HG03159 (cell line): ENCODE data around the gene CCDC88C.

Experiments
- ATAC-seq: cut with Tn5 transposase; IDR thresholded peaks from one replicate; pipeline ENCODE4 v1.9.1; 2021; ENCODE audit warnings: mild to moderate bottlenecking, moderate library complexity; ENCODE audit not compliant: unreplicated experiment

The CCDC88C gene

DNA sequence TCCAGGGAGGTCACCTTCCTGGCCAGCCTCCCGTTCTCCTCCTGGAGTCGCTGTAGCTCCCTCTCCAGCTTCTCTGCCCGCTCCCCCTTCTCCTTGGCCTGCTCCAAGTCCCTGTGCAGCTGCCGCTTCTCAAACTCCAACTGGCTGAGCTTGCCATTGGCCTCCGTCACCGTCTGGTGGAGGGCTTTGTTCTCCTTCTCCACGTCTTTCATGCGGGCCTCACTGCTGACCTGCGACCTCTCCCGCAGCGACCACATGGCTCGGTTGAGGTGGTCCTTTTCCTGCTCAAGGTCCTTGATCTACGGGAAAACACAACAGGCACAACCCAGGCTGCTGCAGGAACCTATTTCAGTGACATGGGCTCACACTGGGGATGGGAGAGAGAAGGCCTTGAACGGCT is 103.8 kb downstream of the CCDC88C start:
- ATAC-seq, result no peak

DNA sequence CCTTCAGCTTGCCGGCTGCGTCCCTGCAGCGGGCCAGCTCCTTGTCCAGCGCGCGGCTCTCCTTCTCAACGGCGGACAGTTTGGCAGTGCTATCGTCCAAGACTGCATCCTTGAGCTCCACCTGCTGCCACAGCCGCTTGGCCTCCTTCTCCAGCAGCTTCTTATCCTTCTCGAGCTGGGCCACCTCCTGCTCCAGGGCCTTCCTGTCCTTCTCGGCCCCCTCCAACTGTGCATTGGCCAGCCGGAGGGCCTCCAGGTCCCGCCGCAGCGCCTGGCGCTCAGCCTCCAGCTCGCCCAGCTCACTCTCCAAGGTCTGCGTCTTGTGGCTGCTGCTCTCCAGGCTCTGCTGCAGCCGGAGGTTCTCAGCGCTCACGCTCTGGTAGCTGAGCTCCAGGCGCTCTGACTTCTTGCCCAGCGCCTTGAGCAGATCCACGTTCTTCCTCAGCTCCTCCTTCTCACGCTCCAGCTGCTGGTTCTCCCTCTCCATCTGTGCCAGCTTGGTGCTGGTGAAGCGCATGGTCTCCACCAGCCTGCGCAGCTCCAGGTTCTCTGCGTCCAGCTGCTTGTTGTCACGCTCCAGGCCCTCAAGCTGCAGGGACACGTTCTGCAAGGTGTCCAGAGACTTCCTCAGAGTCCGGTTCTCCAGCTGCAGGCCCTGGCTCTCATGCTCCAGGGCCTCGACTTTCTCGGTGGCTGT is 104.3 kb downstream of the CCDC88C start:
- no peak for ATAC-seq

DNA sequence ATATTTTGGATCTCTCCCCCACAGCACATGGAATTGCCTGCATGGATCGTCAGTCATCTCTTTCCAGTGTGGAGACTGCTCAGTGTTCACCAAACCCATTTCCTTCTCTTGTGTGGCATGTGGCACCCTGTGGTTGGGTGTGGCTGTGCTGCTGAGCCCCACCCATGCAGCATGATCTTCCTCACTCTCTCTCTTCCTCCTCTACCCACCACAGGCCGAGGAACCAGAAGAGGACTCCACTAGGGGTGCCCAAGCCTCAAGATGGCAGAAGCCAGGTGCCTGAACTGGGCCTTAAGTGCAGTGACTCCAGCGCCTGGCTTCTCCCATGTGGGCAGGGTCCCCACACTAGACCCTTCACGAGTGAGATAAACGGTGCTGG is 106.3 kb downstream of the CCDC88C start:
- no peak for ATAC-seq

DNA sequence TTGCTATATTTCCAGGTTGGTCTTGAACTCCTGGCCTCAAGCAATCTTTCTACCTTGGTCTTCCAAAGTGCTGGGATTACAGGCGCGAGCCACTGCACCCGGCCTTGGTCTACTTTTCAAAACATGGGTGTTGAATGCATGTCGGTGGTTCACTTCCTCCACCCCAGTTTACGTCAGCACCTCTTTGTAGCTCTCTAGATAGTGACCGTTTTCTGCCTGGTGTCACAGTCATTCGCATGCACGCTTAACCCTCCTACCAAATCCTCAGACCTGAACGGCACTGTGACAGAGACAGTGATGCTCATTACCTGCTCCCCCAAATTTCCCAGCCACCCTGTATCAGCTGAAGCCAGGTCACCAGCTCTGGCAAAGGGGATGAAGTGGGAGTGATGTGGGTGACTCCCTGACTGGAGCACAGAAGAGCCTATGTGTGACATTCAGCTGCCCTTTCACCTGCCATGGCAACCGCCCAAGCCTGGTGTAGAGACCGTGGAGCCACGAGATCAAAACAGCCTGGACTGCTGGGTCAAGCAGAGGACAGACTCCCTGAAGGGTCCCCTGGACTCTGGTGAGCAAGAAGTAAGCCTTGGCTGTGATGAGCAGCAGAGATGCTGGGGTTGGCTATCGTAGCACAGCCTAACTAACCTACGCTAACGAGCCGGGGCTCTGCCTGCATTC is 106.9 kb downstream of the CCDC88C start:
- ATAC-seq, result no peak

DNA sequence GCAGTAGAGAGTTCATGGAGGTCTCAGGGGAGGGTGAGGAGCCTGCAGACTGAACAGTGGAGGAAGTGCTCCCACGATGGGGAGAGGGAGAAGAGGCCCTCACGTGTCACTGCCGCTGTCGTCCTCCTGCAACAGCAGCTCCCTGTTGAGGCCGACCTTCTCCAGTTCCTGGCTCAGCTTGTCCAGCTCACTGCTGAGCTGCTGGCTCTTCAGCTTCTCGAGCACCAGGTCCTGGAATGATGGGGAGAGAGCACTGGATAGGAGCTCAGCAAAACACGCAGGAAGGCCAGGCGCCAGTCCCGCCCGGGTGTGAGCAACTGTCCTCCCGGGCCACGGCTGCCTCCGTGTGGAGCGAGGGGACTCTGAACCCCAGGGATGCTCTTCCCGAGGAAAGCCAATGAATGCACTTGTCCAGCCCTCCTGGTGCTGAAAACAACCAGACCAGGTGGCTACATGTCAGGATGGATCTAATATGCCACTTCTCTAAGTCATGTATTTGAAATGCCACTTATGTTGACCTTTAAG is 107.8 kb downstream of the CCDC88C start:
- ATAC-seq, result no peak

DNA sequence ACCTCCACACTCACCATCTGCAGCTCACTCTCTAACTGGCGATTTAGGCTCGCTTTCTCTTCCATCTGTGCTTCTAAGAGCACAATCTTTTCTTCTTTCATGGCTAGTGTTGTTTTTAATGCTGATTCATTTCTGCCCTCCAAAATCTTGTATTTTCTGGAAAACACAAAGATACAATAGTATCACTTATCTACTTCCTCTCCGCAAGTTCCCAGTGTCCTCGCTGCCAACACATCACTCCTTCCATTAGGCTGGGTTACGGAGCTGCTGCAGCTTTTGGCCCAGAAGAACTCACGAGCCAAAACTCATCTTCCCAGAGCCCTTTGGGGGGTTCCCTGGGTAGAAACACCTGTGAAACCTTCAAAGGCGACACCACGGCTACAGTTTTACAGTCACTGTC is 109.3 kb downstream of the CCDC88C start:
- no peak for ATAC-seq

DNA sequence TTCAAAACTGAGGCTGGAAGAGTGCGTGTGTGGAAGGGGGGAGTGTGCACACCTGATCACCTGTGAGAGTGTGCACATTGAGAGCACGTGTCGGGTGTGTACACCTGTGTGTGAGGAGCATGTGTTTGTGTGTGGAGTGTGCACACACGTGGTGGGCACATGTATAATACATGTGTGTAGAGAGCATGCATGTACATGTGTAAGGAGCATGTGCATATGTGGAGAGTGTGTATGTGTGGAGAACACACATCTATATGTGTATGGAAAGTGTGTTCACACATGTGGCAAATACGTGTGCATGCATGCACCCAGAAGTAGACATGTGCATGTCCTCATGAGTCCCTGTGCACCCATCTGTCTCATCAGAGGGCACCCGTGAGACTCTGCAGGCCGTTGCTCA is 110.0 kb downstream of the CCDC88C start:
- ATAC-seq, result no peak

DNA sequence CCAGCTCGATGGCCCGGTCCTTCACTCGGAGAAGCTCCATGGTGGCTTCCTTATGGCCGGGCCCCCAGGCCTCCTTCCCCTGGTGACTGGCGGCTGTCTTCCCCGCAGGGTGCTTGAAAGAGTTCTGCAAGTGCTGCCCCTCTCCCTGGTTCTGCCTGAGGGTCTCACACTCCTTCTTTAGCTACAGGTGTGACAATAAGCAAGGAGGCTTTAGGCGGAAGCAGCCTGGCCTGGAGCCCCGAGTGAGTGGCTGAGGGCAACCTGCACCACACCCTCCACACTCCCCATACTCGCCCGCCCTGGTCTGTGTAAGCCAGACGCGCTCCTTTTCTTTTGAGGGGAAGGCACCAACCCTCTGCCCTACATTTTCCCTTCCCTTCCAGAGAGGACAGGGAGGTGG is 110.6 kb downstream of the CCDC88C start:
- ATAC-seq, result no peak

DNA sequence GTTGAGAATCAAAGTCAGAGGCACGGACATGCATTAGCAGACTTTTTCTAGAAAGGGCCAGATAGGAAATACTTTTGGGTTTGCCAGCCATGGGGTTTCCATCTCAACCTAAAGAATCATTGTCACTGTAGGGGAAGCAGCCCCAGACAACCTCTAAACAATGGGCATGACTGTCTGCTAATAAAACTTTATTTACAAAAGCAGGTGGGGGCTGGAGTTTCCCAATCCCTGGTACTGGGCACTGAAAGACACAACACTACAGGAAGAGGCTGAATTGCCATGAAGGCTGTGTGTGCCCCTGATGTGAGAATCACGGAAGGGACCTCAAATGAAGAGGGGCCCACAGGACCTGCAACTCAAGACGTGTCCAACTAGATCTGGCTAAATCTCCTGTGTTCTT is 111.1 kb downstream of the CCDC88C start:
- no peak for ATAC-seq

DNA sequence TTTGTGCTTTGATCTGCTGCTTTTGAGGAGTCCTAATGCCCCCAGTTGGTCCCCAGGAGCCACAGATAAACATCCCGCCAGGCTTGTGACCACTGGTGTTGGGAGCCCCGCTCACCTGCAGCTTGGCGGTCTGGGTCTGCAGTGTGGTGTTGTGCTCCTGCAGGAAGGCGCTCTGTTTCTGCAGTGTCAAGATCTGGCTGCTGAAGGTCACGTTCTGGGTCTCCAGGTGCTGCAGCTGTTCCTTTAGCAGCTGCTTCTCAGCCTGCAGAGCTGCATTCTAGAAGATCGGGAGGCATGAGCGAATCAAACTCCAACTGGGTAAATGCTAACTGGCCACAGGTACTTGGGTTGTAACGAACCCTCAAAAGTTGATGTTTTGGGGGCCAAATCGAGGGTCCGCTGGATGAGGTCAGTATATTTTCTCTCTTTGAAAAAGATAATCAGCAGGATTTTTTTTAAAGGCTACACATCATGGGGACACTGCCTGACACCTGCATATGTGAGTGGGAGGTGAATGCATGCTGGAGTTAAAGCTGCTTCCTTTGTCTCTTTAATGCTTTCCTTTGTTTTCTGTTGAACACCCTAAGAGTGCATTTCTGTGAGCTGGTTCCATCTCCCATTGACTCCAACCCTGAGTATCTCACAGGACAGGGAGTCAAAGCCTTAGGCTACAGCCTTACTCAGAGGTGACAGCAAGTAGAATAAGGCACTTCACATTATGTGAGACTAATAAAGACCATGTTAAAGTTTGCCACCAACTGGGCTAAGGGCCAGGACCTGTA is 111.8 kb downstream of the CCDC88C start:
- no peak for ATAC-seq

DNA sequence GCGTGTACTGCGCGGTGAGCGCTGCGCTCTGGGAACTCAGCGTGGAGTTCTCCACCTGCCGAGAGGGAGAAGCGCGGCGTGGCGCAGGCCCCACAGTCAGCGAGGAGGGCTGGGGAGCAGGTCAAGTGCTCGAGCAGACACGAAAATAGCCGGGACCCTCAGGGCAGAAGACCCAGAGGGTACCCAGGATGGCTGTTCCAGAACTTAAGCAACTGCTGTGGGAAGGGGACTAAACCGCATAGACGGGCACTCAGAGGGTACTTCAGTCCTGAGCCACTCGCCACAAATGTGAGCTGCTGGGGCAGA is 113.7 kb downstream of the CCDC88C start:
- no peak for ATAC-seq

DNA sequence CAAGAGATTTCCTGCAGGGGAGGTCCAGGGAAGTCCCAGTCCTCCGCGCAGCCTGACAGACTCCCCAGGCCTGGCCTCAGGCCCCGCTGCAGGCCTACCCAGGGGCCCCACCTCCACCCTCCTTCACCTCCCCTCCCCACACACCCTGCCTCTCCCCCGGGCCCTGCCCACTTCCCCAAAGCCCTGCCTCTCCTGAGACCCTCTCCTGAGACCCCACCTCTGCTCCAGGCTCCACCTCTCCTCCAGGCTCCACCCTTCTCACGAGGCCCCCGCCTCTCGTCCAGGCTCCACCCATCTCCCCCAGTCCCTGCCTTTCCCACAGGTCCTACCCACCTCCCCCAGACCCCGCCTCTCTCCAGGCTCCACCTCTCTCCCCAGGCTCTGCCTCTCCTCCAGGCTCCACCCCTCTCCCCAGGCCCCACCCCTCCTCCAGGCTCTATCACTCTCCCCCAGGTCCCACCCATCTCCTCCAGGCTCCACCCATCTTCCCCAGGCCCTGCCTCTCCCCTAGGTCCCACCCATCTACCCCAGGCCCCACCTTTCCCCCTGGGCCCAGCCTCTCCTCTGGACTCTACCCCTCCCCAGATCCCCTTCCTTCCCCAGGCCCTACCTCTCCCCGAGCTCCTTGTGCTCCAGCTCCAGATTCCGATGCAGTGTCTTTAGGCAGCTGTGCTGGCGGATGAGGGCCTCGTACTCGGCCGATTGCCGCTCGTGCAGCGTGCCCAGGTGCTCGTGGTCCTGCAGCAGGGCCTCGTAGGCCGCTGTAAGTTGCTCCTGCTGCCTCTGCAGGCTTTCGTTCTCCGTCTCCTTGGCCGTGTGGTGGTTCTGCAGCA is 114.3 kb downstream of the CCDC88C start:
- ATAC-seq, result no peak

DNA sequence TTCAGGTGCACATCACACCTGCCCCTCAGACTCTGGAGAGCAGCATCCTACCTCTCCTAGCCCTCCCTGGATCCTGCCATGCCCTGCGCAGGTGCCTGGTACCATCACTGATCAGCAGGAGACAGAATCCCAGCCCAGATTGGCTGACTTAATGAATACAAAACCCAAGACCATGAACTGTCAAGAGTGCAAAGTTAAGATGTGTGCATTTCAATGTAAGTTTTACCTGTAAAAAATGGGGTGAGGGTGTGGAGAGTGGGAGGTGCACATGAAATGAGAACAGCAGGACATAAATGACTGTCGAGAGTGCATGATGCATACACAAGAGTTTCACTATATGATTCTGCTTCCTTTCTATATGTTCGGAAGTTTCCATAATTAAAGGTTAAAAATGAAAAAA is 115.2 kb downstream of the CCDC88C start:
- ATAC-seq, result no peak

DNA sequence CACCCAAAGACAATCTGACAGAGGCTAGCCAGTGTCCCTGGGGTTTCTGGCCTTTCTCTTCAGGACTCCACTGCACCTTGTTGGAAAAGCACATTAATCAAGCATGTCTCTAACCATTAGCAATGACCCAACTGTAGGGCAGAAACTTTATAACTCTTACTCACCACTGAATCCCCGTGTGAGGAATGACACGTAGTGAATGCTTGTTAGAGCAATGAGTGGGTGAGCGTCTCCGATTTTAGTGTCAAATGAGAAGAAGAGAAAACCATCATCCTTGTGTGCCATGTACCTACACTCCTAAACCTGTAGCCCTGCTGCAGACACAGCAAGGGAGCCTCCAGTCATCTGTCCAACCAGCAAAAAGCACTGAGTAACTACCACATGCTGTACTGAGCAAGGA is 116.7 kb downstream of the CCDC88C start:
- ATAC-seq, result no peak

DNA sequence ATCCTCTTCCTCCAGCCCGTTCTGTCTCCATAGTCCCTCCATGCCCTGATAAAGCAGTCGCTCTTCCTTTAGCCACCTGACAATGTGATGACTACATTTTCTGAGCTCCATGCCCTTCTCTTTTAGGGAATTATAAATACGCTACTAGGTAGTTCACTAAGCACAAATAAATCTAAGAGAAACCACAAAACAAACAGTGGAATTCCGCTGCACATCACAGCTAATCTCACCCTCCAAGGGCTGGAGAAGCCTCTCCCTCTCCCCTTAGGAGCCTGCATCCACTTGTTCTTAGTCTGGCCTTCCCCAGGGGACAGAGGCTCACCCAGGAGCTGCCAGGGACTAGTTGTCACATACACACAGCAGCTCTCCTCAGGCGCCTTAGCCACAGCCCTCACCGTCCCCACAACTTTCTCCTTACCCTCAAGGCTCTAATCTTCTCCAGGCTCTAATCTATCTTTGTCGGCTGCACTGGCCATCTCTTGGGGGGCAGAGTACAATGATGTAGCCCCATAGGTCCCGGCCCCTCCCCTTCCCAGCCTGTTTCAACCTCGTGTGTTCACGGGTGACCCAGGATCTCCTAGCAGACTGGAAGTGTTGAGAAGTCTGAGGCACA is 117.2 kb downstream of the CCDC88C start:
- no peak for ATAC-seq

DNA sequence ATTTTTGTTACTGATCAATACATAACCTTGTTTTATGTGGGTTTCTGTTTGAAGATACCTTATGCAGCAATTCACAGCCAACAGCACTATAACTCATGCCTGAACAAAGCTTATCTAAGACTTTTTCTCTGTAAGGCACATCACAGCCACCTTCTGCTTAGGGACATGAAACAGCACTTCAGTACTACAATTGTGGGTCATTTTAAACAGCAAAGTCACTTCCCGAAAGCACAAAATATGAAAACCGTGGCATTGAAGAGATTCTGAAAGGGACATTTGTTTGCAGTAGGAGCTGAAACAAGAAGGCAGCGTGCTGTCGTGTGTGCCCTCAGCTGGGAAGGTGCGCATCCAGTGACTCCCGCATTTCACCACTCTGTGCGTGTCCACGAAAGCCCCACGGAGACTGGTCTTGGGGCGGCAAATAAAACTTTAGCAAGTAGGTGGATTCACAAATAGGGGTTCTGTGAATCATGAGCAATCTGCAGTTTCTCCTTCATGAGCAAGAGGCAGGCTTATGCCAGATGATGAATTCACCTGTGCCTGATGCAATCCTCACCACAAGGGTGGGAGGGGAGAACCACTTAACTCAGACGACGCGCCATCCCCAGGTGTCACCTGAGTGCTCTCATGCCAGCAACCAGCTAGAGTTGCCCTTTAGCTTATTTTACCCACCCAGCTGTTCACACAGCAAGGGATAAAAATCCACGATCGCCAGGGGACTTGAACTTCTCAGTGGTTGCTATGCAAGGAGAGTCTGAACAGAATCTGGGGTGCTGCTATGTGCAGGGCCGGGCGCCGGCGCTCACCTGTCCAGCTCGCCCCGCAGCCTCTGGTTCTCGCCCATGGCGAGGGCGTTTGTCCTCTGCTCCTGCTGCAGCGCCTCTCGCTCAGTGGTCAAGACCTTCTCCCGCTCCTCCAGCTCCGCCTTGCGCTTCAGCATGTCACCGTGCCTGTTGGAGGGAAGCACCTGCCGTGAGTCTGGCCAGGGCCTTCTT is 118.2 kb downstream of the CCDC88C start:
- ATAC-seq, result no peak

DNA sequence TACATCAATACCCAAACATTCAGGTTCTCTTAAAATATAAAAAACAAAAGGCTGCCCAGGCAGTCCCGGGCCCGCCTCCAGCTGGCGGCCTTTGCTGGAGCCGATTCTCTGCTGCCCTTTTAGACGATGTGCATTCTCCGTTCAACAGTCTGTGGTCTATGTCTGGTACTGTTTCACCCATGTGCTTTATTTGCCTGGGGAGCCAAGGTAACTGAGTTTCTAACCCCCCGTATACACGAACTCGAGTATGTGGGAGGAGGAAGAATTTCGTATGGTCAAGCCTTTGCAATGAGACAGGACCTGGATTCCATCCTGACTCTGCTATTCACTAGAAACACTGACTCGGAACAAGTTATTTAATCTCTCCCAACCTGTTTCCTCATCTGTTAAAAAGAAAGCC is 119.0 kb downstream of the CCDC88C start:
- no peak for ATAC-seq

DNA sequence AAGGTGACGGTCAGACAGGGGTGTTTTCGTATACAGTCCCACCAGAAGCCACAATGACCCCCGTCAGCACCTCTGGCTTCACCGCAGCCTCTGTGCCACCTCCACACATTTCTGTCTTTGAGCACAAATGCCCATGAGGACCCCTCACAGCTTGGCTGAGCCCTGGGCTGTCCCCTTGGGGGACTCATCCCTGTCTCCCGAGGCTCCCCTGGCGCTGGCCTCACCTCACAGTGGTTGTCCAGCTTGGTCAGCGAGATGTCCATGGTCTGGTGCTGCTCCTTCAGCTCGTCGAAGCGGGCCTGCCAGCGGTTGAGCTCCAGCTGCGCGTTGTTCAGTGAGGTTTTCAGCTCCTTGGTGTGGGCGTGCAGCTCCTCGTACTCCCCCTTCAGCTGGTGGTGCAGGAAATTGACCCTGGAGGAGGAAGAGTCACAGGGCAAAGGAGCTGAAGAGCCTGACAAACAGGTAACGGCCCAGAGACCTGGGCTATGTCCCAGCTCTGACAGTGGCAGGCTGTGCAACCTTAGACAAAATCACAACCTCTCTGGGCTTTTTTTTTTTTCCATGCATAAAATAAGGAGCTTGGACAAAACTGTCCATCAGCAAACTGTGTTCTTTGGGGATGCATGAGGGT is 120.4 kb downstream of the CCDC88C start:
- ATAC-seq, result no peak
